Activated CD4-positive, alpha-beta T cell treated with anti-CD3 and anti-CD28 coated beads for 36 hours (primary cell): Measurements from ENCODE around the gene TBL2. TPM values are rescaled to one million over a fixed set of nuclear protein-coding genes. Genes with fewer than 3 reads are reported as not detected.
A peak's percentile ranks its signal among the peaks of the same experiment; 100 is the strongest.

Experiments
- ATAC-seq: fragments of 200-7000 bp; cut with Tn5 transposase; one replicate; pipeline ENCODE4 v1.10.0; 2021; ENCODE audit warnings: mild to moderate bottlenecking, moderate library complexity
- CTCF ChIA-PET: fragments of 350-600 bp; sonication (Branson Sonifier 250); formaldehyde crosslinking; loops from one replicate; lab custom pipeline; 2021; ENCODE audit warnings: antibody characterized with exemption; lab: Charles Lee
- POLR2A ChIA-PET: fragments of 350-600 bp; sonication (Branson Sonifier 250); formaldehyde crosslinking; loops from one replicate; lab custom pipeline; 2021; ENCODE audit warnings: antibody characterized with exemption, inconsistent platforms; lab: Charles Lee
- DNase-seq: peaks from one replicate; pipeline ENCODE4 v3.0.0-alpha.2; 2020
- H3K27ac Mint-ChIP-seq: one replicate; pipeline ENCODE4 v1.8.0; 2021; ENCODE audit warnings: mixed read lengths
- H3K27me3 Mint-ChIP-seq: one replicate; pipeline ENCODE4 v1.8.0; 2021; ENCODE audit warnings: mixed read lengths
- H3K36me3 Mint-ChIP-seq: one replicate; pipeline ENCODE4 v1.8.0; 2021; ENCODE audit warnings: low read depth, mixed read lengths
- H3K4me1 Mint-ChIP-seq: one replicate; pipeline ENCODE4 v1.8.0; 2021; ENCODE audit warnings: mixed read lengths
- H3K4me3 Mint-ChIP-seq: one replicate; pipeline ENCODE4 v1.8.0; 2021; ENCODE audit warnings: mild to moderate bottlenecking, moderate library complexity, mixed read lengths
- H3K9me3 Mint-ChIP-seq: one replicate; pipeline ENCODE4 v1.8.0; 2021; ENCODE audit warnings: low read depth, mixed read lengths
- intact Hi-C, 2 experiments: fragments of 100-400 bp; cut with DNase I in 1 of 2; cut with micrococcal nuclease in 1 of 2; formaldehyde crosslinking; loops; one replicate each; pipeline versions ENCODE4 v1.14.2 to v1.15.1; 2022 to 2024; cut with DNase I, micrococcal nuclease
- total RNA-seq, 2 experiments: library from RNA; stranded (reverse); gene quantifications; one replicate each; pipeline ENCODE4 v1.2.3, GENCODE V29; 2021

The TBL2 gene
- total RNA-seq, 2 experiments from 2014 or later = 30.6 to 34.7 TPM

GRCh38 chr7:73605601-73606220, 27.3 kb upstream of the TBL2 start:
- Mint-ChIP-seq H3K27ac (no peak overlapping the region), H3K27me3 (peaks cover 10% of the 10 kb centered on the region), H3K4me3 (no peak overlapping the region), H3K9me3 (no peaks in the 10 kb centered on the region), H3K4me1 (no peaks in the 10 kb centered on the region), H3K36me3 (no peaks in the 10 kb centered on the region)
- ChIA-PET POLR2A (no interaction called here), CTCF (interaction anchor here (0.5 to 5.6 kb wide), 12 partner anchors 11 to 474 kb away, joined by 3 to 56 read pairs (median 13); partner anchors contain the start of genes ABHD11 and VPS37D)
- DNase-seq = no peak
- intact Hi-C loops = loop anchor here (2.0 to 10.0 kb wide), 4 partner anchors 62 to 249 kb away; partner anchors contain the start of gene VPS37D (in 1 of the 2)
- ATAC-seq = no peak

- no peak for ATAC-seq
- Mint-ChIP-seq H3K36me3 (no peaks in the 10 kb centered on the region), H3K27me3 (peaks cover 11% of the 10 kb centered on the region), H3K9me3 (no peaks in the 10 kb centered on the region), H3K4me1 (no peaks in the 10 kb centered on the region), H3K4me3 (no peak overlapping the region), H3K27ac (no peak overlapping the region)
- no peak for DNase-seq
- intact Hi-C loops = loop anchor here in 1 of 2 experiments (10.0 kb wide), 1 partner anchor 252 kb away; no protein-coding TSS in a partner anchor
- ChIA-PET CTCF (interaction anchor here (1.0 to 5.6 kb wide), 3 partner anchors 15 to 131 kb away, joined by 3 to 56 read pairs (median 13); no protein-coding TSS in a partner anchor), POLR2A (no interaction called here)
Measured at GRCh38 chr7:73602721-73603651, 24.6 kb upstream of the TBL2 start.

- no peak overlapping the region for H3K4me3 Mint-ChIP-seq
- ChIA-PET CTCF (interaction anchor here (2.1 kb wide), 1 partner anchor 17 kb away, joined by 7 read pairs; no protein-coding TSS in a partner anchor), POLR2A (no interaction called here)
- DNase-seq (no peak), ATAC-seq (no peak)
- intact Hi-C loops = loop anchor here in 1 of 2 experiments (10.0 kb wide), 1 partner anchor 255 kb away; no protein-coding TSS in a partner anchor
- H3K27me3 Mint-ChIP-seq = peaks cover 13% of the 10 kb centered on the region
- H3K9me3 Mint-ChIP-seq = no peaks in the 10 kb centered on the region
- no peak overlapping the region for H3K27ac Mint-ChIP-seq
- H3K36me3 Mint-ChIP-seq = no peaks in the 10 kb centered on the region
- H3K4me1 Mint-ChIP-seq = no peaks in the 10 kb centered on the region
Measured at GRCh38 chr7:73599916-73600315, 21.5 kb upstream of the TBL2 start.

GRCh38 chr7:73599151-73599882, 20.9 kb upstream of the TBL2 start:
- Mint-ChIP-seq H3K4me1 (no peaks in the 10 kb centered on the region), H3K36me3 (no peaks in the 10 kb centered on the region), H3K4me3 (no peak overlapping the region), H3K27me3 (peaks cover 13% of the 10 kb centered on the region), H3K27ac (no peak overlapping the region), H3K9me3 (no peaks in the 10 kb centered on the region)
- no peak for DNase-seq
- ATAC-seq = no peak
- ChIA-PET POLR2A (interaction anchor here (0.9 kb wide), 1 partner anchor 8 kb away, joined by 3 read pairs; no protein-coding TSS in a partner anchor), CTCF (interaction anchor here (2.1 kb wide), 1 partner anchor 16 kb away, joined by 7 read pairs; no protein-coding TSS in a partner anchor)
- intact Hi-C loops = no loop called here

- Mint-ChIP-seq H3K4me1 (no peaks in the 10 kb centered on the region), H3K27ac (no peak overlapping the region), H3K9me3 (no peaks in the 10 kb centered on the region), H3K4me3 (no peak overlapping the region), H3K36me3 (no peaks in the 10 kb centered on the region), H3K27me3 (peaks cover 13% of the 10 kb centered on the region)
- DNase-seq = no peak
- intact Hi-C loops = no loop called here
- CTCF ChIA-PET = interaction anchor here (2.1 kb wide), 1 partner anchor 15 kb away, joined by 7 read pairs; no protein-coding TSS in a partner anchor
- peak; percentile 51 for ATAC-seq
- POLR2A ChIA-PET = interaction anchor here (0.9 kb wide), 1 partner anchor 9 kb away, joined by 3 read pairs; no protein-coding TSS in a partner anchor
Measured at GRCh38 chr7:73597978-73598782, 19.8 kb upstream of the TBL2 start.

- POLR2A ChIA-PET = no interaction called here
- H3K27me3 Mint-ChIP-seq = peaks cover 13% of the 10 kb centered on the region
- no peak for DNase-seq
- intact Hi-C loops = no loop called here
- H3K36me3 Mint-ChIP-seq = no peaks in the 10 kb centered on the region
- H3K27ac Mint-ChIP-seq = no peak overlapping the region
- CTCF ChIA-PET = no interaction called here
- H3K9me3 Mint-ChIP-seq = no peaks in the 10 kb centered on the region
- no peaks in the 10 kb centered on the region for H3K4me1 Mint-ChIP-seq
- ATAC-seq = no peak
- no peak overlapping the region for H3K4me3 Mint-ChIP-seq
Measured at GRCh38 chr7:73596191-73597065, 18.0 kb upstream of the TBL2 start.

- H3K27me3 Mint-ChIP-seq = peaks cover 13% of the 10 kb centered on the region
- H3K27ac Mint-ChIP-seq = no peak overlapping the region
- H3K36me3 Mint-ChIP-seq = no peaks in the 10 kb centered on the region
- no peaks in the 10 kb centered on the region for H3K4me1 Mint-ChIP-seq
- intact Hi-C loops = no loop called here
- POLR2A ChIA-PET = no interaction called here
- no peak overlapping the region for H3K4me3 Mint-ChIP-seq
- CTCF ChIA-PET = no interaction called here
- no peaks in the 10 kb centered on the region for H3K9me3 Mint-ChIP-seq
- no peak for ATAC-seq
- DNase-seq = no peak
Measured at GRCh38 chr7:73595358-73595757, 17.0 kb upstream of the TBL2 start.

GRCh38 chr7:73593207-73594045, 15.0 kb upstream of the TBL2 start:
- DNase-seq = no peak
- ATAC-seq = no peak
- POLR2A ChIA-PET = interaction anchor here (0.7 kb wide), 1 partner anchor 27 kb away, joined by 3 read pairs; no protein-coding TSS in a partner anchor
- CTCF ChIA-PET = no interaction called here
- Mint-ChIP-seq H3K27me3 (peaks cover 8% of the 10 kb centered on the region), H3K4me1 (no peaks in the 10 kb centered on the region), H3K4me3 (no peak overlapping the region), H3K9me3 (no peaks in the 10 kb centered on the region), H3K27ac (no peak overlapping the region), H3K36me3 (no peaks in the 10 kb centered on the region)
- intact Hi-C loops = no loop called here

GRCh38 chr7:73586911-73587310, 8.5 kb upstream of the TBL2 start:
- POLR2A ChIA-PET = interaction anchor here (0.6 kb wide), 1 partner anchor 40 kb away, joined by 5 read pairs; no protein-coding TSS in a partner anchor
- intact Hi-C loops = no loop called here
- peaks cover 7% of the 10 kb centered on the region for H3K4me1 Mint-ChIP-seq
- DNase-seq (no peak), ATAC-seq (no peak)
- H3K27me3 Mint-ChIP-seq = no peaks in the 10 kb centered on the region
- H3K27ac Mint-ChIP-seq = no peak overlapping the region
- CTCF ChIA-PET = interaction anchor here (2.3 kb wide), 1 partner anchor 20 kb away, joined by 11 read pairs; no protein-coding TSS in a partner anchor
- H3K4me3 Mint-ChIP-seq = no peak overlapping the region
- no peaks in the 10 kb centered on the region for H3K36me3 Mint-ChIP-seq
- no peaks in the 10 kb centered on the region for H3K9me3 Mint-ChIP-seq
